A549 (cell line): ENCODE results near the gene KRTAP11-1.

ENCODE experiments used
- BCL3 ChIP-seq: fragments of >200 bp; sonication (Bioruptor Twin); formaldehyde crosslinking; IDR thresholded peaks from 3 replicates; pipeline ENCODE4 v1.6.1; 2016
- CEBPB ChIP-seq, 2 experiments: fragments of >200 bp in 1 of 2; sonication (Bioruptor Twin) in 1 of 2; formaldehyde crosslinking in 1 of 2; IDR thresholded peaks; 2 replicates each; pipeline ENCODE4 v1.6.1; 2012 to 2016
- CHD4 ChIP-seq: fragments of 200-600 bp; sonication (generic); IDR thresholded peaks from 2 replicates; pipeline ENCODE4 v1.6.1; 2016; ENCODE audit warnings: antibody characterized with exemption, mild to moderate bottlenecking, borderline replicate concordance
- CTCF ChIP-seq: fragments of >200 bp; sonication (Bioruptor Twin); formaldehyde crosslinking; IDR thresholded peaks from 3 replicates; pipeline ENCODE4 v1.5.1; 2016
- EP300 ChIP-seq, 2 experiments: fragments of >200 bp; sonication (Bioruptor Twin); formaldehyde crosslinking; IDR thresholded peaks; 2 replicates in 1 of 2; 3 replicates in 1 of 2; pipeline ENCODE4 v1.6.1; 2016 to 2017
- MAX ChIP-seq: IDR thresholded peaks from 2 replicates; pipeline ENCODE4 v1.6.1; 2012
- USF2 ChIP-seq: fragments of 450-650 bp; IDR thresholded peaks from 2 replicates; pipeline ENCODE4 v1.6.1; 2014; ENCODE audit warnings: antibody characterized with exemption

- TF ChIP-seq CTCF (no peak), USF2 (no peak), MAX (no peak), CHD4 (no peak), BCL3 (no peak), CEBPB (IDR thresholded peaks at IDR 0.05) (no peak), EP300 (IDR thresholded peaks at IDR 0.05) (no peak)
Measured at GRCh38 chr21:30880914-30881313, 466 bp downstream of the KRTAP11-1 start.
